Measurements from ENCODE around the gene CSNK2A3. TPM values are rescaled to one million over a fixed set of nuclear protein-coding genes. Genes with fewer than 3 reads are reported as not detected.

Gene CSNK2A3
- total and polyA plus RNA-seq, 2 experiments from 2014 or later = 0.91 to 4.1 TPM

- H3K4me3 ChIP-seq = no peak overlapping the region
- 0 out of 2 replicates have a peak, but pooled peaks cover 2% of the 10 kb centered on the region for H3K9me2 ChIP-seq (ENCODE audit: insufficient read depth)
- ATAC-seq = no peak
These were observed 26.6 kb upstream of the CSNK2A3 start for GRCh38 chr11:11379661-11380060.

More at GRCh38 chr11:11379661-11380060, 26.6 kb upstream of the CSNK2A3 start:
- Mint-ChIP-seq H3K9me3 (peaks cover 4% of the 10 kb centered on the region; the same call in 1 of the 3 replicates), H3K4me1 (no peaks in the 10 kb centered on the region), H3K27ac (no peak overlapping the region), H3K27me3 (ENCODE audit: insufficient read depth, low read depth, poor library complexity) (peaks cover 13% of the 10 kb centered on the region), H3K4me3 (no peak overlapping the region), H3K36me3 (ENCODE audit: low read depth) (no peaks in the 10 kb centered on the region)
- no peak overlapping the region for H3K4me2 ChIP-seq
- DNase-seq (ENCODE audit: low spot score) = no peak
- no peaks in the 10 kb centered on the region for H3K4me1 ChIP-seq (ENCODE audit: insufficient read depth)
- H3K36me3 ChIP-seq (ENCODE audit: insufficient read depth) = no peaks in the 10 kb centered on the region
- no peaks in the 10 kb centered on the region for H3K27me3 ChIP-seq (ENCODE audit: insufficient read depth)
- no peaks in the 10 kb centered on the region for H3F3A ChIP-seq (replicated peaks; ENCODE audit: low read depth)
- no peaks in the 10 kb centered on the region for H4K20me1 ChIP-seq (replicated peaks; ENCODE audit: insufficient read depth)
- H3K27ac ChIP-seq (ENCODE audit: low read depth) = no peak overlapping the region
- no peaks in the 10 kb centered on the region for H3K79me2 ChIP-seq (replicated peaks; ENCODE audit: insufficient read depth)
- TF ChIP-seq EZH2 (IDR thresholded peaks at IDR 0.05; ENCODE audit: low read depth, unreplicated experiment) = no peak
- no peak for TF ChIP-seq EZH2phosphoT487 (IDR thresholded peaks at IDR 0.05; ENCODE audit: unreplicated experiment)
- TF ChIP-seq REST (IDR thresholded peaks at IDR 0.05; ENCODE audit: unreplicated experiment) = no peak
- no peak for TF ChIP-seq JUNB (IDR thresholded peaks at IDR 0.05; ENCODE audit: unreplicated experiment)
- no peak for TF ChIP-seq ZNF462 (CRISPR knock-in tag; IDR thresholded peaks at IDR 0.05)
- TF ChIP-seq, protein P1, sequence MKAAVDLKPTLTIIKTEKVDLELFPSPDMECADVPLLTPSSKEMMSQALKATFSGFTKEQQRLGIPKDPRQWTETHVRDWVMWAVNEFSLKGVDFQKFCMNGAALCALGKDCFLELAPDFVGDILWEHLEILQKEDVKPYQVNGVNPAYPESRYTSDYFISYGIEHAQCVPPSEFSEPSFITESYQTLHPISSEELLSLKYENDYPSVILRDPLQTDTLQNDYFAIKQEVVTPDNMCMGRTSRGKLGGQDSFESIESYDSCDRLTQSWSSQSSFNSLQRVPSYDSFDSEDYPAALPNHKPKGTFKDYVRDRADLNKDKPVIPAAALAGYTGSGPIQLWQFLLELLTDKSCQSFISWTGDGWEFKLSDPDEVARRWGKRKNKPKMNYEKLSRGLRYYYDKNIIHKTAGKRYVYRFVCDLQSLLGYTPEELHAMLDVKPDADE (IDR thresholded peaks at IDR 0.05) = no peak
- no peak for TF ChIP-seq NANOG (IDR thresholded peaks at IDR 0.05; ENCODE audit: borderline replicate concordance)
- TF ChIP-seq POLR2AphosphoS5 (IDR thresholded peaks at IDR 0.05; ENCODE audit: low read depth) = no peak
- TF ChIP-seq CREB1 (CRISPR knock-in tag; IDR thresholded peaks at IDR 0.05; ENCODE audit: low read depth) = no peak
- TF ChIP-seq STAT1 (IDR thresholded peaks at IDR 0.05; ENCODE audit: unreplicated experiment) = no peak
- TF ChIP-seq, protein P2, sequence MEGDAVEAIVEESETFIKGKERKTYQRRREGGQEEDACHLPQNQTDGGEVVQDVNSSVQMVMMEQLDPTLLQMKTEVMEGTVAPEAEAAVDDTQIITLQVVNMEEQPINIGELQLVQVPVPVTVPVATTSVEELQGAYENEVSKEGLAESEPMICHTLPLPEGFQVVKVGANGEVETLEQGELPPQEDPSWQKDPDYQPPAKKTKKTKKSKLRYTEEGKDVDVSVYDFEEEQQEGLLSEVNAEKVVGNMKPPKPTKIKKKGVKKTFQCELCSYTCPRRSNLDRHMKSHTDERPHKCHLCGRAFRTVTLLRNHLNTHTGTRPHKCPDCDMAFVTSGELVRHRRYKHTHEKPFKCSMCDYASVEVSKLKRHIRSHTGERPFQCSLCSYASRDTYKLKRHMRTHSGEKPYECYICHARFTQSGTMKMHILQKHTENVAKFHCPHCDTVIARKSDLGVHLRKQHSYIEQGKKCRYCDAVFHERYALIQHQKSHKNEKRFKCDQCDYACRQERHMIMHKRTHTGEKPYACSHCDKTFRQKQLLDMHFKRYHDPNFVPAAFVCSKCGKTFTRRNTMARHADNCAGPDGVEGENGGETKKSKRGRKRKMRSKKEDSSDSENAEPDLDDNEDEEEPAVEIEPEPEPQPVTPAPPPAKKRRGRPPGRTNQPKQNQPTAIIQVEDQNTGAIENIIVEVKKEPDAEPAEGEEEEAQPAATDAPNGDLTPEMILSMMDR (conservative IDR thresholded peaks at IDR 0.05; ENCODE audit: low read depth in 2 of 2) = no peak
- TF ChIP-seq ZNF114 (CRISPR knock-in tag; IDR thresholded peaks at IDR 0.05) = no peak
- no peak for TF ChIP-seq ZNF331 (CRISPR knock-in tag; IDR thresholded peaks at IDR 0.05; ENCODE audit: low read depth)
- H2AFZ ChIP-seq = no peak overlapping the region

All from GM23338 (cell line).